Stimulated activated CD4-positive, alpha-beta T cell treated with anti-CD3 and anti-CD28 coated beads, Interleukin-12 subunit alpha, Interleukin-12 subunit beta, amount 100 ng/mL, for 48 hours (primary cell): ENCODE measurements around the gene APLP1.
"Not testable (repeated sequence)": the region's sequence is repeated elsewhere in the genome, so short reads cannot be mapped to it uniquely, and the experiment has no call there.

Source experiments
- DNase-seq, 3 donors: peaks; one replicate each; pipeline ENCODE4 v3.0.0-alpha.2; 2020; ENCODE audit warnings: low read depth in 2 of 3, low spot score in 1 of 3

The APLP1 gene

DNA sequence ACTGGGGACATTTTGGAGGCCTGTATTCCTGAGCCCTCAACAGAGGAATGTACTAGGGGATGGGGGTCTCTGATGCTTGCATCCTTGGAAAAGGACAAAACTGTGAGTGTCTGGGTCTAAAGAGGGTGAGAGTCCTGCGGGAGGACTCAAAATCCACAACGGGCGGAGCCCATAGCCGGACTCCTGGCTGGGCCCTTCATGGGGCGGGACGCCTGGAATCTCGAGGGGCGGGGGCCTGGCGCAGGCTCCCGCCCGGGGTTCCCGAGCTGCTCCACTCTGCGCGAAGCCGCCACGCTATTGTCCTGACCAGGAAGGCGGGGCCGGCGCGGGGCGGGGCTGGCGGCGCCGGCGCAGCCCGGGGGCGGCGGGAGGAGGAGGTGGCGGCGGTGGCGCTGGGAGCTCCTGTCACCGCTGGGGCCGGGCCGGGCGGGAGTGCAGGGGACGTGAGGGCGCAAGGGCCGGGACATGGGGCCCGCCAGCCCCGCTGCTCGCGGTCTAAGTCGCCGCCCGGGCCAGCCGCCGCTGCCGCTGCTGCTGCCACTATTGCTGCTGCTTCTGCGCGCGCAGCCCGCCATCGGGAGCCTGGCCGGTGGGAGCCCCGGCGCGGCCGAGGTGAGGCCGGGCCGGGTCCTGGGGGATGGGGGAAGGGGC, at the start of gene APLP1:
TSS of gene APLP1 (plus strand) at position 403 of the 651 bp plus-strand sequence. CDS start at position 466, 63 bp downstream.
- DNase-seq, result peak in 2 of 3 donors; percentile 46 to 71

GRCh38 chr19:35822579-35822978, 45.8 kb upstream of the APLP1 start:
- no peak for DNase-seq

DNA sequence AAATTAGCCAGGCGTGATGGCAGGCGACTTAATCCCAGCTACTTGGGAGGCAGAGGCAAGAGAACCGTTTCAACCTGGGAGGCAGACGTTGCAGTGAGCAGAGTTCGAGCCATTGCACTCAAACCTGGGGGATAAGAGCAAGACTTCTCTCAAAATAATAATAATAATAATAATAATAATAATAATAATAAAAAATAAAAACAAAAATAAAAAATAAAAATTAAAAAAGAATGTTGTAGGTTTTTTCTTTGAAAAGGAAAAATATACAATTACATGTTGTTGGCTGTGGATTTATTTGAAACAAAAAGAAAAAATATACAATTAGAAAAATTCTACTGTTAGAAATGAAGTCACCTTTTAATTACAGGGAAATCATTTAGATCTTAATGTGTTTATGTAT, 44.2 kb upstream of the APLP1 start:
- DNase-seq, result no peak

DNA sequence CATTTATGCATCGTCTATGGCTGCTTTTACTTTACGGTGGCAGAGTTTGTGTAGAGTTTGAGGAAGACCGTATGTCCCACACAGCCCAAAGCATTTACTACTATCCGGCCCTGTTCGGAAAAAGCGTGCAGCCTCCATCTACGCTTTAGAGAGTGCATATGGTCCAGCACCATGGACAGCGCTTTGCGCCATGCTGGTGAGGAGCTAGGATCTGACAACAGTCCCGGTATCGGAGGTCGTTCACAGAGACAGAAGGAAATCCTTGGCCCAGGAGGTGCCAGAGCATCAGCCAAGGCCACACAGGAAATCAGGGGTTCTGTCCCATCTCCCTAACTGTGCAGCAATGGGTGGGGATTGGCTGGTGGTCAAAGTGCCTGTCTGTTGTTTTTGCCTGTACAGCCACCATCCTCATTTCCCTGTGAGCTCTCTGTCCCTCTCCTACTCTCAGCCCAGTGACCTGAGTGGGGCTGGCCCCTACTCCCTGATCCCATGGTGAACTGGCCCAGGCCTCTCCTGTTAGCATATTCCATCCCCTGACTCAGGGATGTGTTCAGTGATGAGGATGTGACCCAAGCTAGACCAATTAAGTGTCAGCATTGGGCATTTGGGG, 39.6 kb upstream of the APLP1 start:
- DNase-seq, result peak in 2 of 3 donors; percentile 38 to 42

DNA sequence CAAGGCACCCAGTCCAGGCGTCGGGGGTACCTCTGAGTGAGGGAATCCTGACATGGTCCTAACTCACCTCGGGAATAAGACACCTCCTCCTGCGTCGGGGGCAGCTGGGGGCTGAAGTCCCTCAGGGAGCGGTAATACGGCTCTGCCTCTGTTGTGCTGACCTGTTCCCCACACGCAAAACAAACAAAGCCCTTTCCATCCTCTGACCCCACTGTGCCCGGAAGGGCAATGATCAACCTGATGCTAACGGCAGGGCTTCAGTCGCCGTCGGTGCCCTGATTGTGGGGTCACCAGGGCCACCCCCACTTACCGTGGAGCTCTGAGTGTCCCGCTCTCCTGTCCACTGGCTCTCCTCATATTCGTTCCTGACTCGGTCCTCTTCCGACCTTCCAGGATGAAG, 37.4 kb upstream of the APLP1 start:
- DNase-seq, result no peak

- no peak for DNase-seq
Observed at GRCh38 chr19:35832054-35832453, 36.3 kb upstream of the APLP1 start.

DNA sequence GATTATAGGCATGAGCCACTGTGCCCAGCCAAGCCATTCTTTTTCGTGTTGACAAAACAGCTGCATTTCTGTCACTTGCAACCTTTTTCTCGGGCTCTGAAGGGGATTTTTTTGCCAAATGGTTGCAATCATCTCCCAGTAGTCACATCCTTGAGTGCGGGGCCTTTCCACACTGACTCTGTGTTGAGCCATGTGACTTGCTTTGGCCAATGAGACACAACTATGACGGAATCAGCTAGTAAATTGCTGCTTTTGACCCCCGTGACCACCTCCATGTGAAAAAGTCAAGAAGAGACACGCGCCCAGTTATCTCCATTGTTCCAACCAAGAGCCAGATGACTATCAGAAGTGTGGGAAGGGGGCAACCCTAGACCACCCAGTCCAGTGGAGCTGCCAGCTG, 34.4 kb upstream of the APLP1 start:
- no peak for DNase-seq

DNA sequence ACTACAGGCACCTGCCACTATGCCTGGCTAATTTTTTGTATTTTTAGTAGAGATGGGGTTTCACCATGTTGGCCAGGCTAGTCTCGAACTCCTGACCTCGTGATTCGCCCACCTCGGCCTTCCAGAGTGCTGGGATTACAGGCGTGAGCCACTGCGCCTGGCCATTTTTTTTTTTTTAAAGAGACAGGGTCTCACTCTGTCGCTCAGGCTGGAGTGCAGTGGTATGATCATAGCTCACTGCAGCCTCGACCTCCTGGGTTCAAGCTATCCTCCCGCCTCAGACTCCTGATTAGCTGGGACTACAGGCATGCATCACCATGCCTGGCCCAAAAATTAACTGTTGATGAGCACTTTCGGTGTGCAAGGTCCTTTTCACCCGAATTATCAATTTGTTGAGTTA, 32.3 kb upstream of the APLP1 start:
- DNase-seq, result not testable (repeated sequence)

DNA sequence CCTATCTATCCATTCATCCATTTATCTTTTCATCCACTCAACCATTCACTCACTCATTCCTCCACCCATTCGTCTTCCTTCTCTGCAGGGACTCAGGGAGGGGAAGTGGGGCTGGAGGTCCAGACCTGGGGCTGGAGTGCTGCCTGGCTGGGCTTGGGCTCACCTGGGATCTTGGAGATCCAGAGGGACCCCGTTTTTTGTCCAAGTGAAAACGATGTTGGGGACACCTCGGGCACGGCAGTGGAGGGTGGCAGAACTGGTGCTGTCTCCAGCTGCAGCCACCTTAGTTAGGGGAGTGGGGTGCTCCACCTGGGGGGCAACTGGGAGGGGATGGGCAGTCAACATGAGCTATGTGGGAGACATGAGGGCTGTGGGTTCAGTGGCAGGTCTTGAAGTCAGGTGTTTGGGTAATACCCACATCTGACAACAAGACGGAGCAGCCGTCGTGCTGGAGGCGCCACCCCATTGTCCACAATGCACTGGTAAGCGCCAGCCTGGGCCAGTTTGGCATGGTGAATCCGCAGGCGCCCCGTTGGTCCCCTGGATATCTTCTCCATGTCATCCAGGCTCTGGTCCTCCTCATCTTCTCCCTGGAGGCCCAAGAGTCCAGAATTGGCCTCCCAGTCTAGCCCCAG, 26.3 kb upstream of the APLP1 start:
- no peak for DNase-seq

DNA sequence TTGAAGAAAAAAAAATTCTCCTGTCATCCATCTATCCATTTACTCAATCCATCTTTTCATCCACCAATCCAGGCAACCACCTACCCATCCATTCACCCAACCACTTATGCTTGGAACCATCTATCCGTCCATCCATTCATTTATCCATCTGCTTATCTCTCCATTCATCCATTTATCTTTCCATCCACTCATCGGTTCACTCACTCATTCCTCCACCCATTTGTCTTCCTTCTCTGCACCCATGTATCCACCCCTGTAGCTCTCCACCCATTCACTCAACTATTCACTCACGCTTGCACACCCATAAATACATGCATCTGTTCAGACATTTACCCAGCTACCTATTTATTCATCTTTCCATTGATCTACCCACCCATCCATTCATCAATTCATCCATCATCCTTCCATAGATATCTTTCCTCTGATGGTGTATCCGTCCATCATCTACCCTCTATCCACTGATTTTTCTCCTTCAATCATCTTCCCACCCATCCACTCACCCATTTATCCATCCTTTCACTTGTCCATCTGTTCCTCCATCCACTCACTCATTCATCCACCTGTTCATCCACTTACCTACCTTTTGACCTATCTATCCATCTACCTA, 25.6 kb upstream of the APLP1 start:
- no peak for DNase-seq

GRCh38 chr19:35843676-35844481, 24.5 kb upstream of the APLP1 start:
- no peak for DNase-seq

- DNase-seq, result no peak
Observed at GRCh38 chr19:35844482-35845214, 23.7 kb upstream of the APLP1 start.

DNA sequence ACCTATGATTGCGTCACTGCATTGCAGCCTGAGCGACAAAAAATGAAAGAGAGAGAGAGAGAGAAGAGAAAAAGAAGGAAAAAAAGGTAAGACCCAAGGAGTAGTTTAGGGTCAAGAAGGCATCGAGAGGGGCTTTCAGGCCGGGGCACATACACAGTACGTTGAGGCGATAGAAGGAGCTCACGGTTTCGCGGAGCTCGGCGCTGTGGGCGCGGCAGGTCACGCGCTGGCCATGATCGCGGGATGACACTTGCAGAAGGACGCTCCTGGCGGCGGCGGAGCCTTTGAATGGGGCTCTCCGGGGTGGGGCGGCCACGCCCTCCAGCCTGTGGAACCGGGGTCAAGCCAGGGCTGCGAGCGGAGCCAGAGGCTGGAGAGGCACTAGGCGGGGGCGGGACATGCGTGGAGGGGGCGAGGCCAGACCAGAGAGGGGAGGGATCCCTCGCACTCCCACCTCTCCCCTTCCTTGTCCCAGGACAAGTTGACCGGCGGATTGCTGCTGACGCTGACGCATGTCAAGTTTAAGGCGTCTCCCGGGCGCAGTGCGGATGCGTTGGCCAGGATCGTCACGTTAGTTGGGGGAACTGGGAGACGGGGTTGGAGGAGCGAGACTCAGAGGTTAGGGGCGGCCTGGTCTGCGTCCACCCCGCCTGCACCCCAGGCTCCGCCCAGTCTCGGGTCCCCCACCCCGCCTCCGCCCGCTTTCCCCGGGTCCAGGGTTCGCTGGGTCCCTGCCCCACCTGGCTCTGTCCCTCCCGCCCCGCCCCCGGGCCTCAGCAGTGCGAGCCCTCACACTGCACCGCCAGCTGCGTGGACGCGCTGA, 22.9 kb upstream of the APLP1 start:
- DNase-seq, result no peak

DNA sequence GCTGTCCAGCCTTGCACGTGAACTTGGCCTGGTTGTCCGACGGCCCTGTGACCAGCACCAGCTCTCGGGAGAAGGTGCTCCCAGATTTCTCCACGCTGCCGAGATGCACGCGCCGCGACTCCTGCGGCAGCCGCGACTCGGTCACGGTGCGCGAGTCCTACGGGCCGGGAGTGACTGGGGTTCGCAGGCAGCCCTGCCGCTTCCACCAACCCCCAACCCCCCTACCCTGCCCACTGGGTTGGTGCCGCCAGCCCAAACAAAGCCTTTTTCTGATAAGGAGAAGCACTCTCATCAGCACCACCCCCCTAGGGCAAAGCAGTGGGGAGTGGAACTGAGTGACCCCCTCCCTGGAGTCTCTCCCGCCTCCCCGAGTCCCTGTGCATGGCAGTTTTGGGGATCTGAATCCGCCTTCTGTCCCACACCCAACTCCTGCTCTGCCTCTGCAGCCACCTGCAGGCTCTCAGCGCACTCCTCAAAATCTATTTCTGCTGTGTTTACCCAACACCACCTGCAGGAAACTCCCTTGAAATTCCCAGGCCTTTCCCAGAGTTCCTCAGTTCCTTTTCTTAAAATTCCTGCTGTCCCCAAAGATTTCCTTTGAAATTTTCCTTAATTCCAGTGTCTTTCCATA, 22.2 kb upstream of the APLP1 start:
- no peak for DNase-seq

DNA sequence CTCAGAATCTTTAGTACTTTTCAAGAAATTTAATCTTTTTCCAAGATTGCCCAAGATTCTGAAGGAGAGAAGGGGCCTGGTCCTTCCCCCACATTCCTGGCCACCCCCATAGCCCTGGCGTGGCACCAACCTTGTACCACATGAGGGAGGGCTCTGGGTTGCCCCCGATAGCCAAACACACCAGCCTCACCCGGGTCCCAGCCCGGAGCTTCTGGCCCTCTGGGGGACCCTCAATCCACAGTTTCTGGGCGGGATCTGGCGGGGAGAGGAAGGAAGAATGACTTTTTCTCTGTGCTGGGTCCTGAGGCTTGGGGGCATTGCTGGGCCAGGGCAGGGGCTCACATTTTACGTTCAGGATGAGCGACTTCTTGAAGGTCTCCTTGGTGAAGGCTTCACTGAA, 20.5 kb upstream of the APLP1 start:
- no peak for DNase-seq

DNA sequence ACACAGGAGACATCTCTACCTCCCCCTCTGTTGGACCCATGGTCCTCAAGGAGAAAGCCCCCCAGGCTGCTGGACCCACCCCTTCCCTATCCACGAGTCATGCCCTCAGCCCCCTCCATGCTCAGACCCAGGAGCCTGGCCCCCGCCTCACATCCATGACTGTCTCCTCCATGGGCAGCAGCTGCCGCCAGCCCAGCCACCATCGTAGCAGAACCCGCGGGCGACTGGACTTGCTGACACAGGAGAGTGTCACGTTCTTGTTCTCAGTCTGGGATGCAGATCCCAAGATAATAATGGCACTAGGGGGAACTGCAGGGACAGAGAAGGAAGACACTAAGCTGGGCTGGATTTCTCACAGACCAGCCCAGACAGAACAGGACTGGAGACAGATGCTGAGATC, 19.9 kb upstream of the APLP1 start:
- no peak for DNase-seq

DNA sequence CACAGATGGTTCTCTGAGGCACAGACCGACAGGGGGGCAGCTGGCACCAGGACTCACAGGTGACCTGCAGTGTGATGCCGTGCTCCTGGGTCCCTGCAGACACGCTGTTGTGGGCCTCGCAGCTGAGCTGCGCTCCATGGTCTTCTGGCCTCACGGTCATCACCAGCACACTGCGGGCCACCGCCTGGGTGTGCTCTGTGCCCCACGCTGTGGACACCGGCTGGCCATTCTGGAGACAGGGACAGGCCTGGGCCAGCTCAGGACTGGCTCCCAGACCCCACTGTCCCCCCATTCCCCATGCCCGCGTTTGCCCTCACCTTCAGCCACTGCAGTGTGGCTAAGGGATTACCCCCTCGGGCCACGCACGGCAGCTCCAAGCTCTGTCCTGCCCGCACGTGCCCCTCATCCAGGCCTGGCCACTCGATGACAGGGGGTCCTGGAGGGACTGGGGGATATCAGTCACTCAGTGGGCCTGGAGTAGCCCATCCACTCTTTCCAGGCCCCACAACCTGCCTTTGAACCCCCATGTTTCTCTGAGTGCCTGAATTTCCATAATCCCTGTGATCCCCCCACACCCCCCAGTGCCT, 19.4 kb upstream of the APLP1 start:
- no peak for DNase-seq

DNA sequence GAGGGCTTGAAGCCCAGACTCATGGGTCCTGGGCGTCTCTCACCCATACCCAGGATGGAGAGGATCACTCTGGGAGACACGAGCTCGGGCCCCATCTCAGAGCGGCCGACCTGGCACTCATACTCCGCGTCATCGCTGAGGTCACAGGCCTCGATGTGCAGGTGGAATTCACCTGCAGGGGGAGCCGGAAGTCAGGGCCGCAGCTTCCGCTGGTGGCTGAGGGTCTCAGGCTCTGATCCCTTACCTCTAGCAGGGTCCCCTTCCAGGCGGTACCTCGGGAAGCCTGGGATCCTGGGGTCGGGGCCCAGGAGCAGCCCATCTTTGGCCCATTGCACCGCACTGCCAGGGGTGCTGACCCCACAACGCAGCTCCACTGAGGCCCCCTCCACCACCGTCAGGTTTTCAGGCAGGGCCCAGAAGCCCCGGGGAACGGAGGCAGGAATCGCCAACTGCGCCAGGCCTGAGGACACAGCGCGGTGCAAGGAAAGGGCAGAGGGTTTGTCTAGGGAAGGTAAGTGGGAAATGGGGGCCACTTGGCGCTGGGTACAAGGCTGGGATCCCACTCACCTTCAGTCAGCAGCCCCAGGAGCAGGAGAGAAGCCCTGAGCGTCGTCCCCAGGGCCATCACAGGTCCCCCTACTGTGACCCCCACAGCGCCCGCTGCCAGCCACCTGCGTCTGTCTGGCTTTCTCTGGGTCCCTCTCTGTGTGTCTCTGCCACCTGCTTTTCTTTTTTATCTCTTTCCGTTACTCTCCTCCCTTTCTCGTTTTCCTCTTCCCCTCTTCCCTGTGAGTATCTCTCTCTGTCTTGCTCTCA, 17.0 kb upstream of the APLP1 start:
- no peak for DNase-seq
